SU-DHL-6 (cell line): ENCODE results near the gene INTS15.

Experiments
- H2AFZ ChIP-seq: fragments of 200-600 bp; sonication (generic); 2 replicates; pipeline ENCODE4 v1.6.1; 2014; ENCODE audit warnings: low read depth, mild to moderate bottlenecking, moderate library complexity, mixed read lengths, antibody characterized with exemption, low read length; ENCODE audit not compliant: severe bottlenecking
- H3F3A ChIP-seq: fragments of 200-600 bp; shearing (Covaris generic); 2 replicates; pipeline ENCODE4 v1.6.0; 2016; ENCODE audit warnings: antibody characterized with exemption, mild to moderate bottlenecking; ENCODE audit not compliant: insufficient read depth
- H3K27ac ChIP-seq: fragments of 200-600 bp; sonication (generic); 2 replicates; pipeline ENCODE4 v1.5.1; 2016; ENCODE audit warnings: low read depth, mild to moderate bottlenecking, low read length, moderate library complexity, mixed read lengths
- H3K27me3 ChIP-seq: fragments of 200-600 bp; sonication (generic), shearing (Covaris generic); 2 replicates; pipeline ENCODE4 v1.6.0; 2014; ENCODE audit warnings: mild to moderate bottlenecking, low read length
- H3K36me3 ChIP-seq: fragments of 200-600 bp; sonication (generic); 2 replicates; pipeline ENCODE4 v1.6.1; 2014; ENCODE audit warnings: mild to moderate bottlenecking, low read length, mixed read lengths
- H3K4me2 ChIP-seq: fragments of 300-600, 200-600 bp; shearing (Covaris generic), sonication (generic); 2 replicates; pipeline ENCODE4 v1.6.0; 2014; ENCODE audit warnings: low read length, low read depth, mild to moderate bottlenecking; ENCODE audit not compliant: poor library complexity, severe bottlenecking
- H3K4me3 ChIP-seq: fragments of 200-600 bp; sonication (generic); 2 replicates; pipeline ENCODE4 v1.5.1; 2014; ENCODE audit warnings: antibody characterized with exemption, low read length, mild to moderate bottlenecking, mixed read lengths; ENCODE audit not compliant: insufficient read depth, poor library complexity, severe bottlenecking
- H3K79me2 ChIP-seq: fragments of 200-600 bp; sonication (generic); 2 replicates; pipeline ENCODE4 v1.6.1; 2014; ENCODE audit warnings: mild to moderate bottlenecking, low read length, moderate library complexity; ENCODE audit not compliant: insufficient read depth
- H3K9ac ChIP-seq: fragments of 200-600 bp; sonication (generic); 2 replicates; pipeline ENCODE4 v1.7.0; 2014; ENCODE audit warnings: mild to moderate bottlenecking, low read length
- H3K9me2 ChIP-seq: fragments of 200-600 bp; sonication (generic); replicated peaks from 2 replicates; pipeline ENCODE4 v1.6.1; 2014; ENCODE audit warnings: low read length; ENCODE audit not compliant: insufficient read depth
- H3K9me3 ChIP-seq: fragments of 200-600 bp; sonication (generic); 2 replicates; pipeline ENCODE4 v1.6.1; 2014; ENCODE audit warnings: low read length, mixed read lengths; ENCODE audit not compliant: insufficient read depth
- H4K20me1 ChIP-seq: fragments of 200-600 bp; sonication (generic); 2 replicates; pipeline ENCODE4 v1.6.1; 2014; ENCODE audit warnings: low read depth, mild to moderate bottlenecking, antibody characterized with exemption, low read length, moderate library complexity, mixed read lengths
- EZH2phosphoT487 ChIP-seq: fragments of 200-600 bp; sonication (generic), shearing (Covaris generic); conservative IDR thresholded peaks from 2 replicates; pipeline ENCODE4 v1.6.1; 2018; ENCODE audit warnings: mild to moderate bottlenecking, antibody characterized with exemption, low read length, moderate library complexity, mixed read lengths
- TF ChIP-seq, protein P1 (sequence below): fragments of 200-600 bp; sonication (generic); IDR thresholded peaks from one replicate; pipeline ENCODE4 v1.5.1; 2017; ENCODE audit warnings: antibody characterized with exemption, mild to moderate bottlenecking, low read length, moderate library complexity; ENCODE audit not compliant: insufficient read depth, poor library complexity, severe bottlenecking

Gene INTS15

DNA sequence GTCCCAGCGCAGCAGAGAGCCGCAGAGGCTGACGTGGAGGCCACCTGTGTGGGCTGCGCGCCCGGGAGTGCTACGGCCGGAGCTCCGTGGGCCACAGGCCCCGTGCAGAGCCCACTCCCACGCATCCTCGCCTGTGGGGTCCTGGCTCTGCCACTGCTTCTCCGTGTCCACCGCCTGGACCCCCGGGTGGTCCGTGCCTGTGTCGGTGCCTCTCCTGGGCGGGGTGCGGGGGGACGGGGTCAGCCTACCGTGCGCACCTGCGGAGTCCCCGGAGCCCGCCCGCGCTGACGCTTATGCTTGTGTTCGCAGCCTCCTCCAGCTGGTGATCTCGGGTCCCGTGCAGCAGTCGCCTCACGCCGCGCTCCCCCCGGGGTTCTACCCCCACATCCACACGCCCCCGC is 17.8 kb downstream of the INTS15 start:
- no peak for TF ChIP-seq EZH2phosphoT487
- TF ChIP-seq, protein P1, sequence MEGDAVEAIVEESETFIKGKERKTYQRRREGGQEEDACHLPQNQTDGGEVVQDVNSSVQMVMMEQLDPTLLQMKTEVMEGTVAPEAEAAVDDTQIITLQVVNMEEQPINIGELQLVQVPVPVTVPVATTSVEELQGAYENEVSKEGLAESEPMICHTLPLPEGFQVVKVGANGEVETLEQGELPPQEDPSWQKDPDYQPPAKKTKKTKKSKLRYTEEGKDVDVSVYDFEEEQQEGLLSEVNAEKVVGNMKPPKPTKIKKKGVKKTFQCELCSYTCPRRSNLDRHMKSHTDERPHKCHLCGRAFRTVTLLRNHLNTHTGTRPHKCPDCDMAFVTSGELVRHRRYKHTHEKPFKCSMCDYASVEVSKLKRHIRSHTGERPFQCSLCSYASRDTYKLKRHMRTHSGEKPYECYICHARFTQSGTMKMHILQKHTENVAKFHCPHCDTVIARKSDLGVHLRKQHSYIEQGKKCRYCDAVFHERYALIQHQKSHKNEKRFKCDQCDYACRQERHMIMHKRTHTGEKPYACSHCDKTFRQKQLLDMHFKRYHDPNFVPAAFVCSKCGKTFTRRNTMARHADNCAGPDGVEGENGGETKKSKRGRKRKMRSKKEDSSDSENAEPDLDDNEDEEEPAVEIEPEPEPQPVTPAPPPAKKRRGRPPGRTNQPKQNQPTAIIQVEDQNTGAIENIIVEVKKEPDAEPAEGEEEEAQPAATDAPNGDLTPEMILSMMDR = no peak
- H3K79me2 ChIP-seq = no peaks in the 10 kb centered on the region

DNA sequence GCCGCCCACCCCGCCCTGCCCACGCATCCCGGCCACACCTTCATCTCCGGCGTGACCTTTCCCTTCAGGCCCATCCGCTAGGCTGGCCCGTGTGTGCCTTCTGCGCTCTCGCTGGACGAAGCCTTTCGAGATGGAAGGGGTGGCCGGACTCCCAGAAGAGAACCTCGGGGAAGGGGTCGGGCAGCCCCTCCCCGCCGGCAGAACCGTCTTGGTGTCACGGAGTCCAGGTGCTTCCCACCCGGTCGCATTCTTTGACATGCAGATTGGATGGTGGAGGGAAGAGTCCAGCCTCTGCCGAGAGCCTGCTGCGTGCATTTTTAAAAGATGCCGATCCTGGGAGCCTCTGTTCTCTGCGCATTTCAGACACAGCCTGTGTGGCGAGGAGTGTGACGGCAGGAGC is 18.3 kb downstream of the INTS15 start:
- Histone ChIP-seq H3K4me2 (no peak overlapping the region), H3K27ac (no peak overlapping the region), H3K9ac (no peak overlapping the region), H3K79me2 (no peaks in the 10 kb centered on the region), H3K4me3 (no peak overlapping the region), H4K20me1 (no peaks in the 10 kb centered on the region), H3K9me3 (no peaks in the 10 kb centered on the region), H2AFZ (no peak overlapping the region), H3K36me3 (no peaks in the 10 kb centered on the region), H3F3A (no peaks in the 10 kb centered on the region), H3K9me2 (no peaks in the 10 kb centered on the region), H3K27me3 (no peaks in the 10 kb centered on the region)
- TF ChIP-seq EZH2phosphoT487 = no peak
- TF ChIP-seq, protein P1 = no peak

More for the DNA sequence above, 17.8 kb downstream of the INTS15 start:
- Histone ChIP-seq H3K9me3 (no peaks in the 10 kb centered on the region), H3K27ac (no peak overlapping the region), H3K9ac (no peak overlapping the region), H3K27me3 (no peaks in the 10 kb centered on the region), H3K36me3 (no peaks in the 10 kb centered on the region), H2AFZ (no peak overlapping the region), H3K9me2 (no peaks in the 10 kb centered on the region), H3K4me3 (no peak overlapping the region), H4K20me1 (no peaks in the 10 kb centered on the region), H3K4me2 (no peak overlapping the region), H3F3A (no peaks in the 10 kb centered on the region)

DNA sequence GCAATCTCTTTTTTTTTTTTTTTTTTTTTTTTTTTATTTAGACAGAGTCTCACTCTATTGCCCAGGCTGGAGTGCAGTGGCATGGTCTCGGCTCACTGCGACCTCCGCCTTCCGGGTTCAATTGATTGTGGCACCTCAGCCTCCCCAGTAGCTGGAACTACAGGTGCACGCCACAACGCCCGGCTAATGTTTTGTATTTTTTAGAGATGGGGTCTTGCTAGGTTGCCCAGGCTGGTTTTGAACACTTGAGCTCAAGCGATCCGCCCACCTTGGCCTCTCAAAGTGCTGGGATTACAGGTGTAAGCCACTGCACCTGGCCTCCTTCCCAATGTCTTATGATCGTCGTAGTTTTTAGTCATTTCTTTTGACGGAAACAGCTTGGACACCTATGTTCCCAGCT is 19.0 kb downstream of the INTS15 start:
- no peaks in the 10 kb centered on the region for H4K20me1 ChIP-seq

More for the DNA sequence above, 19.0 kb downstream of the INTS15 start:
- Histone ChIP-seq H3K36me3 (no peaks in the 10 kb centered on the region), H3K9me2 (no peaks in the 10 kb centered on the region), H3K27ac (no peak overlapping the region), H3K79me2 (no peaks in the 10 kb centered on the region), H3F3A (no peaks in the 10 kb centered on the region), H3K4me2 (no peak overlapping the region), H2AFZ (no peak overlapping the region), H3K27me3 (no peaks in the 10 kb centered on the region), H3K9ac (no peak overlapping the region), H3K4me3 (no peak overlapping the region), H3K9me3 (no peaks in the 10 kb centered on the region)
- TF ChIP-seq, protein P1 = no peak
- TF ChIP-seq EZH2phosphoT487 = no peak
